IMR-90 (cell line): Measurements from ENCODE around the gene KYAT1. TPM values are rescaled to one million over a fixed set of nuclear protein-coding genes. Genes with fewer than 3 reads are reported as not detected.

Experiments used
- ATAC-seq: fragments of 200-7000 bp; cut with Tn5 transposase; 2 replicates; pipeline ENCODE4 v1.9.1; 2020; ENCODE audit warnings: low read depth, mild to moderate bottlenecking, moderate library complexity
- BruUV-seq: library from RNA; stranded (reverse); fragments of 400-500 nt; replicated peaks from 2 replicates; lab custom pipeline; 2021; lab: Mats Ljungman, UMichigan
- CTCF ChIA-PET: fragments of 300-600 bp; formaldehyde crosslinking; extraction: SDS; loops from one replicate; lab custom pipeline; 2021; ENCODE audit warnings: antibody characterized with exemption; lab: Yijun Ruan, JAX
- POLR2A ChIA-PET: fragments of 300-600 bp; sonication (Branson Sonifier 250); formaldehyde crosslinking; loops from one replicate; lab custom pipeline; 2022; ENCODE audit warnings: antibody characterized with exemption; ENCODE audit not compliant: unreplicated experiment; lab: Charles Lee
- DNase-seq: peaks from one replicate; pipeline ENCODE4 v3.0.0; 2013
- H2AFZ ChIP-seq: replicated peaks from 2 replicates; pipeline ENCODE3; 2013; ENCODE audit warnings: low read length, mild to moderate bottlenecking; ENCODE audit not compliant: poor library complexity
- H2AK5ac ChIP-seq: 2 replicates; pipeline ENCODE4 v1.6.1; 2013; ENCODE audit warnings: low read depth, low read length, inconsistent platforms
- H2AK9ac ChIP-seq: replicated peaks from 2 replicates; pipeline ENCODE3; 2013; ENCODE audit warnings: mild to moderate bottlenecking, low read depth, low read length, moderate library complexity; ENCODE audit not compliant: poor library complexity
- H2BK120ac ChIP-seq: 2 replicates; pipeline ENCODE4 v1.6.1; 2013; ENCODE audit warnings: low read depth, low read length, inconsistent platforms
- H2BK15ac ChIP-seq: 3 replicates; pipeline ENCODE4 v1.6.1; 2013; ENCODE audit warnings: low read depth, low read length, inconsistent platforms
- H2BK20ac ChIP-seq: 2 replicates; pipeline ENCODE4 v1.6.1; 2013; ENCODE audit warnings: low read depth, mild to moderate bottlenecking, inconsistent platforms, low read length, moderate library complexity
- H2BK5ac ChIP-seq: 2 replicates; pipeline ENCODE4 v1.6.1; 2013; ENCODE audit warnings: mild to moderate bottlenecking, low read depth, low read length, inconsistent platforms; ENCODE audit not compliant: poor library complexity, severe bottlenecking
- H3K14ac ChIP-seq: replicated peaks from 2 replicates; pipeline ENCODE4 v1.6.1; 2013; ENCODE audit warnings: low read depth, low read length, inconsistent platforms
- H3K18ac ChIP-seq: 2 replicates; pipeline ENCODE4 v1.6.1; 2013; ENCODE audit warnings: low read depth, low read length, control low read depth
- H3K23ac ChIP-seq: 2 replicates; pipeline ENCODE4 v1.6.1; 2013; ENCODE audit warnings: low read depth, low read length, inconsistent platforms
- H3K27ac ChIP-seq: 2 replicates; pipeline ENCODE4 v1.5.1; 2013; ENCODE audit warnings: mild to moderate bottlenecking, control low read depth, low read length; ENCODE audit not compliant: insufficient read depth
- H3K27me3 ChIP-seq: 2 replicates; pipeline ENCODE4 v1.6.1; 2013; ENCODE audit warnings: low read length; ENCODE audit not compliant: control insufficient read depth, insufficient read depth
- H3K36me3 ChIP-seq: 2 replicates; pipeline ENCODE4 v1.6.1; 2013; ENCODE audit warnings: low read length, mixed read lengths; ENCODE audit not compliant: control insufficient read depth, insufficient read depth
- H3K4ac ChIP-seq: 2 replicates; pipeline ENCODE4 v1.6.1; 2013; ENCODE audit warnings: low read depth, low read length, inconsistent platforms
- H3K4me1 ChIP-seq: 2 replicates; pipeline ENCODE4 v1.6.1; 2013; ENCODE audit warnings: low read length, mixed read lengths; ENCODE audit not compliant: control insufficient read depth, insufficient read depth
- H3K4me2 ChIP-seq: 2 replicates; pipeline ENCODE4 v1.6.1; 2013; ENCODE audit warnings: low read depth, mild to moderate bottlenecking, control low read depth, low read length, moderate library complexity
- H3K4me3 ChIP-seq: 2 replicates; pipeline ENCODE4 v1.5.1; 2013; ENCODE audit warnings: low read depth, mild to moderate bottlenecking, control low read depth, low read length, moderate library complexity; ENCODE audit not compliant: insufficient read depth
- H3K56ac ChIP-seq: 2 replicates; pipeline ENCODE4 v1.6.1; 2013; ENCODE audit warnings: low read length, inconsistent platforms; ENCODE audit not compliant: insufficient read depth; ENCODE audit errors: extremely low read depth
- H3K79me1 ChIP-seq, 2 experiments: 2 replicates each; pipeline ENCODE4 v1.6.1; 2013; ENCODE audit warnings: low read length in 2 of 2, inconsistent platforms in 1 of 2, low read depth in 1 of 2
- H3K9ac ChIP-seq: 2 replicates; pipeline ENCODE4 v1.6.1; 2013; ENCODE audit warnings: low read depth, low read length, control low read depth
- H3K9me1 ChIP-seq: 2 replicates; pipeline ENCODE4 v1.6.1; 2013; ENCODE audit warnings: low read length, inconsistent platforms; ENCODE audit not compliant: insufficient read depth
- H3K9me3 ChIP-seq: 2 replicates; pipeline ENCODE4 v1.6.1; 2013; ENCODE audit warnings: low read length; ENCODE audit not compliant: control insufficient read depth, insufficient read depth
- H4K20me1 ChIP-seq: 2 replicates; pipeline ENCODE4 v1.6.1; 2013; ENCODE audit warnings: low read length, inconsistent platforms; ENCODE audit not compliant: insufficient read depth
- H4K5ac ChIP-seq: 2 replicates; pipeline ENCODE4 v1.6.1; 2013; ENCODE audit warnings: mild to moderate bottlenecking, low read depth, low read length, control low read depth
- H4K8ac ChIP-seq, 2 experiments: 2 replicates each; pipeline ENCODE4 v1.6.1; 2013; ENCODE audit warnings: low read depth in 2 of 2, low read length in 2 of 2, control low read depth in 1 of 2, inconsistent platforms in 1 of 2
- H4K91ac ChIP-seq: 2 replicates; pipeline ENCODE4 v1.6.1; 2013; ENCODE audit warnings: low read depth, low read length, inconsistent platforms; ENCODE audit not compliant: insufficient read depth
- BHLHE40 ChIP-seq: fragments of 150-350 bp; IDR thresholded peaks from 2 replicates; pipeline ENCODE4 v1.6.1; 2016; ENCODE audit warnings: mild to moderate bottlenecking, low read depth, low read length
- CEBPB ChIP-seq: IDR thresholded peaks from 2 replicates; pipeline ENCODE4 v1.6.1; 2012; ENCODE audit warnings: low read depth, low read length, improper control_type of control experiment
- CHD1 ChIP-seq: IDR thresholded peaks from 2 replicates; pipeline ENCODE4 v1.6.1; 2012; ENCODE audit warnings: low read depth, low read length, improper control_type of control experiment
- MAZ ChIP-seq: IDR thresholded peaks from 2 replicates; pipeline ENCODE4 v1.6.1; 2012; ENCODE audit warnings: low read depth, mild to moderate bottlenecking, low read length, improper control_type of control experiment, moderate library complexity, borderline replicate concordance
- MXI1 ChIP-seq: IDR thresholded peaks from 2 replicates; pipeline ENCODE4 v1.6.1; 2012; ENCODE audit warnings: low read depth, mild to moderate bottlenecking, low read length, moderate library complexity, borderline replicate concordance
- NFE2L2 ChIP-seq: fragments of 150-350 bp; IDR thresholded peaks from 2 replicates; pipeline ENCODE4 v1.6.1; 2016; ENCODE audit warnings: low read depth, mild to moderate bottlenecking, low read length
- RAD21 ChIP-seq: IDR thresholded peaks from 2 replicates; pipeline ENCODE4 v1.6.1; 2012; ENCODE audit warnings: low read length, improper control_type of control experiment
- RCOR1 ChIP-seq: IDR thresholded peaks from 2 replicates; pipeline ENCODE4 v1.6.1; 2012; ENCODE audit warnings: mild to moderate bottlenecking, low read length, improper control_type of control experiment; ENCODE audit not compliant: insufficient replicate concordance
- RFX5 ChIP-seq: IDR thresholded peaks from 2 replicates; pipeline ENCODE4 v1.8.0; 2012; ENCODE audit warnings: low read depth, mild to moderate bottlenecking, low read length, moderate library complexity
- USF2 ChIP-seq: fragments of 150-350 bp; IDR thresholded peaks from 2 replicates; pipeline ENCODE4 v1.6.1; 2017; ENCODE audit warnings: mild to moderate bottlenecking, antibody characterized with exemption, low read length, low read depth
- WGBS, 2 experiments: methylation state at CpG; one replicate each; pipeline versions ENCODE4 v1.1.5 to v1.1.7; 2013; ENCODE audit warnings: missing lambda C conversion rate in 2 of 2; ENCODE audit not compliant: insufficient read length in 1 of 2; ENCODE audit errors: extremely low coverage in 2 of 2; 5-methylcytosine and 5-hydroxymethylcytosine counted together
- dilution Hi-C: fragments of 300-500 bp; cut with HindIII; formaldehyde crosslinking; loops from one replicate; pipeline ENCODE4 v1.14.3; 2018; ENCODE audit warnings: low sequenced_read_pairs; ENCODE audit not compliant: unreplicated experiment
- in situ Hi-C: fragments of 300-500 bp; cut with MboI; formaldehyde crosslinking; loops from 3 replicates; pipeline ENCODE4 v1.14.3; 2019; ENCODE audit warnings: low sequenced_read_pairs, inconsistent platforms, mixed read lengths
- intact Hi-C: fragments of 100-400 bp; cut with micrococcal nuclease; formaldehyde crosslinking; loops from 2 replicates; pipeline ENCODE4 v1.10.0; 2022
- polyA plus RNA-seq, 3 experiments: library from polyadenylated mRNA; depleted of rRNA; stranded (reverse); fragments of >200 nt; gene quantifications; 2 replicates each; pipeline ENCODE4 v1.2.3, GENCODE V29; 2012; ENCODE audit warnings: low replicate concordance in 1 of 3
- total RNA-seq: library from RNA; depleted of rRNA; stranded (reverse); fragments of >200 nt; gene quantifications from 2 replicates; pipeline ENCODE4 v1.2.3, GENCODE V29; 2012

KYAT1 gene
- total and polyA plus RNA-seq, 2 of the 4 experiments (the other 2 are of a cell fraction) = 6.8 to 9.5 TPM

- TF ChIP-seq MAZ = peak; percentile 94
- TF ChIP-seq CEBPB = peak; percentile 92
- TF ChIP-seq MXI1 = peak; percentile 40; the same call in 1 of the 2 replicates
These were observed 94.8 kb downstream of the KYAT1 start, which contains the start of gene TBC1D13 (continued) for GRCh38 chr9:128786681-128787601.

- H3K27ac ChIP-seq = no peak overlapping the region
- H2BK120ac ChIP-seq = no peak overlapping the region
- H2AK9ac ChIP-seq = no peak overlapping the region
- no peak overlapping the region for H3K4me3 ChIP-seq
- no peak overlapping the region for H3K23ac ChIP-seq
- no peak overlapping the region for H3K4me2 ChIP-seq
- H3K9ac ChIP-seq = no peak overlapping the region
- in situ Hi-C loops (no loop called here), intact Hi-C loops (no loop called here), dilution Hi-C loops (no loop called here)
- no peak overlapping the region for H4K8ac ChIP-seq
- no peak overlapping the region for H2AK5ac ChIP-seq
- no peak overlapping the region for H4K5ac ChIP-seq
- 0 out of 2 replicates have a peak, but pooled peaks cover 5% of the 10 kb centered on the region for H4K20me1 ChIP-seq
- CTCF ChIA-PET = no interaction called here
- POLR2A ChIA-PET = no interaction called here
- WGBS, 2 experiments = no CpG with 5 or more reads among the region's 6 CpGs
- DNase-seq = no peak
- H3K9me3 ChIP-seq = no peaks in the 10 kb centered on the region
- peaks cover 7 to 26% of the 10 kb centered on the region in 2 experiments; a peak in 3 of 4 replicates for H3K79me1 ChIP-seq
- no peak overlapping the region for H2AFZ ChIP-seq
- no peak overlapping the region for H4K91ac ChIP-seq
- no peak overlapping the region for H2BK15ac ChIP-seq
- H2BK5ac ChIP-seq = no peak overlapping the region
- H3K4ac ChIP-seq = no peak overlapping the region
- H2BK20ac ChIP-seq = no peak overlapping the region
- no peak overlapping the region for H3K14ac ChIP-seq
- peaks cover 6% of the 10 kb centered on the region for H3K4me1 ChIP-seq
- no peak overlapping the region for H3K56ac ChIP-seq
- ATAC-seq = no peak
- no peaks in the 10 kb centered on the region; the same call in 1 of the 2 replicates for H3K9me1 ChIP-seq
- no peak overlapping the region for H3K18ac ChIP-seq
- no peak for TF ChIP-seq NFE2L2
- TF ChIP-seq RCOR1 = no peak
- TF ChIP-seq RAD21 = no peak
- no peak for TF ChIP-seq RFX5
- no peak for TF ChIP-seq CHD1
- no peak for TF ChIP-seq MAZ
- TF ChIP-seq USF2 = no peak
- no peak for TF ChIP-seq BHLHE40
- no peak for TF ChIP-seq MXI1
- no TSS peak for BruUV-seq
- peaks cover 4% of the 10 kb centered on the region for H3K36me3 ChIP-seq
- no peaks in the 10 kb centered on the region for H3K27me3 ChIP-seq
These were observed 96.3 kb downstream of the KYAT1 start for GRCh38 chr9:128785427-128785826.
